ENCODE data around the gene THSD7A.

GRCh38 chr7:11609096-11609670 is 222.8 kb downstream of the THSD7A start:
- no peak for TF ChIP-seq EZH2 (IDR thresholded peaks at IDR 0.05; ENCODE audit: low read depth)
- TF ChIP-seq, protein P1, sequence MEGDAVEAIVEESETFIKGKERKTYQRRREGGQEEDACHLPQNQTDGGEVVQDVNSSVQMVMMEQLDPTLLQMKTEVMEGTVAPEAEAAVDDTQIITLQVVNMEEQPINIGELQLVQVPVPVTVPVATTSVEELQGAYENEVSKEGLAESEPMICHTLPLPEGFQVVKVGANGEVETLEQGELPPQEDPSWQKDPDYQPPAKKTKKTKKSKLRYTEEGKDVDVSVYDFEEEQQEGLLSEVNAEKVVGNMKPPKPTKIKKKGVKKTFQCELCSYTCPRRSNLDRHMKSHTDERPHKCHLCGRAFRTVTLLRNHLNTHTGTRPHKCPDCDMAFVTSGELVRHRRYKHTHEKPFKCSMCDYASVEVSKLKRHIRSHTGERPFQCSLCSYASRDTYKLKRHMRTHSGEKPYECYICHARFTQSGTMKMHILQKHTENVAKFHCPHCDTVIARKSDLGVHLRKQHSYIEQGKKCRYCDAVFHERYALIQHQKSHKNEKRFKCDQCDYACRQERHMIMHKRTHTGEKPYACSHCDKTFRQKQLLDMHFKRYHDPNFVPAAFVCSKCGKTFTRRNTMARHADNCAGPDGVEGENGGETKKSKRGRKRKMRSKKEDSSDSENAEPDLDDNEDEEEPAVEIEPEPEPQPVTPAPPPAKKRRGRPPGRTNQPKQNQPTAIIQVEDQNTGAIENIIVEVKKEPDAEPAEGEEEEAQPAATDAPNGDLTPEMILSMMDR (conservative IDR thresholded peaks at IDR 0.05) = no peak
